Smooth muscle cell (in vitro differentiated cells): ENCODE measurements around the gene CA10. TPM values are rescaled to one million over a fixed set of nuclear protein-coding genes. Genes with fewer than 3 reads are reported as not detected.

Source experiments
- DNase-seq: peaks from one replicate; lab custom pipeline; 2025; ENCODE audit not compliant: unreplicated experiment; lab: John Stamatoyannopoulos, UW
- H2AFZ ChIP-seq: fragments of 200-600 bp; sonication (generic); 2 replicates; pipeline ENCODE4 v1.6.0; 2016; ENCODE audit warnings: antibody characterized with exemption, low read depth, mild to moderate bottlenecking
- H3F3A ChIP-seq: fragments of 200-600 bp; sonication (generic); 2 replicates; pipeline ENCODE4 v1.6.0; 2017; ENCODE audit warnings: antibody characterized with exemption, low read depth
- H3K27ac ChIP-seq: fragments of 200-600 bp; sonication (generic); 2 replicates; pipeline ENCODE4 v1.5.1; 2016; ENCODE audit warnings: low read depth, mild to moderate bottlenecking
- H3K27me3 ChIP-seq: fragments of 200-600 bp; sonication (generic); 2 replicates; pipeline ENCODE4 v1.6.1; 2016; ENCODE audit warnings: low read depth, mild to moderate bottlenecking
- H3K36me3 ChIP-seq: fragments of 200-600 bp; sonication (generic); 2 replicates; pipeline ENCODE4 v1.5.1; 2016; ENCODE audit warnings: low read depth
- H3K4me1 ChIP-seq: fragments of 200-600 bp; sonication (generic); 2 replicates; pipeline ENCODE4 v1.5.1; 2016; ENCODE audit warnings: low read depth
- H3K4me2 ChIP-seq: fragments of 200-600 bp; sonication (generic); 2 replicates; pipeline ENCODE4 v1.6.0; 2016; ENCODE audit warnings: mild to moderate bottlenecking
- H3K4me3 ChIP-seq: fragments of 200-600 bp; sonication (generic); 2 replicates; pipeline ENCODE4 v1.5.1; 2016; ENCODE audit warnings: mild to moderate bottlenecking
- H3K79me2 ChIP-seq: fragments of 200-600 bp; sonication (generic); 2 replicates; pipeline ENCODE4 v1.6.0; 2016; ENCODE audit warnings: low read depth, mild to moderate bottlenecking
- H3K9ac ChIP-seq: fragments of 200-600 bp; sonication (generic); 2 replicates; pipeline ENCODE4 v1.6.0; 2016; ENCODE audit warnings: low read depth
- H3K9me3 ChIP-seq: fragments of 200-600 bp; sonication (generic); replicated peaks from 2 replicates; pipeline ENCODE4 v1.5.1; 2016; ENCODE audit warnings: low read depth
- H4K20me1 ChIP-seq: fragments of 200-600 bp; sonication (generic); 2 replicates; pipeline ENCODE4 v1.6.0; 2016; ENCODE audit warnings: low read depth
- CTCF ChIP-seq: fragments of 200-600 bp; sonication (generic); IDR thresholded peaks from 2 replicates; pipeline ENCODE4 v1.5.1; 2017; ENCODE audit warnings: borderline replicate concordance, mild to moderate bottlenecking, antibody characterized with exemption; ENCODE audit not compliant: insufficient read depth, poor library complexity, severe bottlenecking
- WGBS: methylation state at CpG from one replicate; pipeline ENCODE4 v1.1.7; 2016; ENCODE audit warnings: low lambda C conversion rate; 5-methylcytosine and 5-hydroxymethylcytosine counted together
- polyA plus RNA-seq: library from polyadenylated mRNA; unstranded; fragments of >200 nt; fragmentation: Nextera tagmentation; extraction: Ambion mirVana; gene quantifications from 2 replicates; pipeline ENCODE4 v1.2.1, GENCODE V29; 2016
- total RNA-seq: library from RNA; depleted of rRNA; stranded (reverse); fragments of >200 nt; gene quantifications from 2 replicates; pipeline ENCODE4 v1.2.3, GENCODE V29; 2014

Gene CA10
- total and polyA plus RNA-seq, 2 experiments from 2014 or later = 0.54 TPM; not detected in 1

GRCh38 chr17:52138350-52138749, 20.2 kb downstream of the CA10 start:
- Histone ChIP-seq H3F3A (no peaks in the 10 kb centered on the region), H3K4me3 (no peak overlapping the region), H3K79me2 (no peaks in the 10 kb centered on the region), H4K20me1 (no peaks in the 10 kb centered on the region), H3K9ac (no peak overlapping the region), H3K27ac (no peak overlapping the region), H3K36me3 (no peaks in the 10 kb centered on the region), H3K9me3 (no peaks in the 10 kb centered on the region), H3K4me1 (peaks cover 6% of the 10 kb centered on the region), H3K27me3 (no peaks in the 10 kb centered on the region), H2AFZ (no peak overlapping the region), H3K4me2 (no peak overlapping the region)
- TF ChIP-seq CTCF = no peak
- DNase-seq = no peak

- 39% methylated on average over 6 of the region's 6 CpGs for WGBS
- Histone ChIP-seq H3K27me3 (no peaks in the 10 kb centered on the region), H3K79me2 (no peaks in the 10 kb centered on the region), H3F3A (no peaks in the 10 kb centered on the region), H3K4me3 (no peak overlapping the region), H2AFZ (no peak overlapping the region), H3K4me1 (no peaks in the 10 kb centered on the region), H3K9ac (no peak overlapping the region), H3K27ac (no peak overlapping the region), H4K20me1 (no peaks in the 10 kb centered on the region), H3K4me2 (no peak overlapping the region), H3K36me3 (no peaks in the 10 kb centered on the region), H3K9me3 (no peaks in the 10 kb centered on the region)
- no peak for DNase-seq
- no peak for TF ChIP-seq CTCF
Observed at GRCh38 chr17:52136166-52136565, 22.3 kb downstream of the CA10 start.

- Histone ChIP-seq H3K27me3 (no peaks in the 10 kb centered on the region), H3K27ac (no peak overlapping the region), H3K4me3 (no peak overlapping the region), H3F3A (no peaks in the 10 kb centered on the region), H3K79me2 (no peaks in the 10 kb centered on the region), H2AFZ (no peak overlapping the region), H3K4me1 (no peaks in the 10 kb centered on the region), H3K9me3 (no peaks in the 10 kb centered on the region), H3K36me3 (no peaks in the 10 kb centered on the region), H3K9ac (no peak overlapping the region), H4K20me1 (no peaks in the 10 kb centered on the region), H3K4me2 (no peak overlapping the region)
- WGBS = 83% methylated on average over 1 of the region's 1 CpG
- no peak for DNase-seq
- TF ChIP-seq CTCF = no peak
Observed at GRCh38 chr17:52134641-52135040, 23.9 kb downstream of the CA10 start.

- Histone ChIP-seq H3K9me3 (no peaks in the 10 kb centered on the region), H3K27ac (no peak overlapping the region), H4K20me1 (no peaks in the 10 kb centered on the region), H2AFZ (no peak overlapping the region), H3K79me2 (no peaks in the 10 kb centered on the region), H3F3A (no peaks in the 10 kb centered on the region), H3K4me2 (no peak overlapping the region), H3K9ac (no peak overlapping the region), H3K27me3 (no peaks in the 10 kb centered on the region), H3K36me3 (no peaks in the 10 kb centered on the region), H3K4me1 (no peaks in the 10 kb centered on the region), H3K4me3 (no peak overlapping the region)
- 75% methylated on average over 2 of the region's 2 CpGs for WGBS
- no peak for DNase-seq
- no peak for TF ChIP-seq CTCF
Observed at GRCh38 chr17:52128721-52129120, 29.8 kb downstream of the CA10 start.
